Stomach (tissue), 9 donors: ENCODE data around the gene PLA2G4A. TPM values are rescaled to one million over a fixed set of nuclear protein-coding genes. Genes with fewer than 3 reads are reported as not detected.

Source experiments
- DNase-seq, 2 donors: peaks; one replicate each; pipeline versions ENCODE4 v3.0.0 to v3.0.0-alpha.2; 2013 to 2019
- H3K27ac ChIP-seq, 5 donors: fragments of 200-600 bp in 4 of 5; sonication (generic) in 4 of 5; one replicate each; pipeline ENCODE4 v1.5.1; 2013 to 2019; ENCODE audit warnings: mild to moderate bottlenecking in 1 of 5, moderate library complexity in 1 of 5
- H3K27me3 ChIP-seq, 3 donors: fragments of 200-600 bp; sonication (generic); one replicate each; pipeline ENCODE4 v1.5.1; 2017 to 2019; ENCODE audit warnings: mixed run types in 1 of 3
- H3K36me3 ChIP-seq, 4 donors: fragments of 200-600 bp; sonication (generic); 1 replicate in 3 of 4; 2 replicates in 1 of 4; pipeline ENCODE4 v1.5.1; 2016 to 2019
- H3K4me1 ChIP-seq, 4 donors: fragments of 200-600 bp; sonication (generic); one replicate each; pipeline ENCODE4 v1.5.1; 2016 to 2019
- H3K4me3 ChIP-seq, 4 donors: fragments of 200-600 bp; sonication (generic) in 3 of 4; one replicate each; pipeline ENCODE4 v1.5.1; 2016 to 2019; ENCODE audit warnings: mild to moderate bottlenecking in 1 of 4
- H3K9me3 ChIP-seq, 4 donors: fragments of 200-600 bp; sonication (generic); one replicate each; pipeline ENCODE4 v1.5.1; 2016 to 2019
- EP300 ChIP-seq: sonication (generic); formaldehyde crosslinking; IDR thresholded peaks from one replicate; pipeline ENCODE4 v1.6.1; 2017; ENCODE audit warnings: antibody characterized with exemption
- POLR2A ChIP-seq, 4 donors: fragments of 450-650 bp; IDR thresholded peaks; one replicate each; pipeline ENCODE4 v1.6.1; 2016; ENCODE audit warnings: antibody characterized with exemption in 4 of 4, control low read depth in 2 of 4, mild to moderate bottlenecking in 1 of 4, moderate library complexity in 1 of 4
- POLR2AphosphoS5 ChIP-seq, 3 donors: sonication (generic); formaldehyde crosslinking; IDR thresholded peaks; one replicate each; pipeline ENCODE4 v1.6.1; 2016; ENCODE audit warnings: antibody characterized with exemption in 3 of 3
- WGBS, 5 donors: extraction: QIAGEN DNeasy Blood & Tissue Kit in 3 of 5; methylation state at CpG; one replicate each; pipeline versions ENCODE4 v1.1.5 to v1.1.7; 2013 to 2018; 5-methylcytosine and 5-hydroxymethylcytosine counted together
- intact Hi-C: fragments of 100-400 bp; cut with DNase I; formaldehyde crosslinking; loops from one replicate; pipeline ENCODE4 v1.15.1; 2023; ENCODE audit warnings: low total_unique reads
- polyA plus RNA-seq, 3 donors: library from polyadenylated mRNA; stranded (reverse); fragments of 200-250 nt; gene quantifications; one replicate each; pipeline ENCODE4 v1.2.3, GENCODE V29; 2013
- total RNA-seq, 5 donors: library from RNA; depleted of rRNA; stranded (reverse); fragments of >200 nt; gene quantifications; one replicate each; pipeline versions ENCODE4 v1.1.0 to v1.2.3, GENCODE V29; 2014 to 2016
- TF ChIP-seq, protein P1 (sequence below), 7 experiments: fragments of 450-650 bp in 4 of 7; fragments of 200-600 bp in 3 of 7; sonication (generic) in 3 of 7; IDR thresholded peaks; one replicate each; pipeline ENCODE4 v1.5.1; 2016 to 2019; ENCODE audit warnings: antibody characterized with exemption in 7 of 7, control low read depth in 2 of 7, mild to moderate bottlenecking in 1 of 7
- donor health status: healthy with polysubstance abuse.
- donor health status: Bipolar disorder and iron deficiency.
- donor health status: healthy.

The PLA2G4A gene
- total and polyA plus RNA-seq, 8 donors = 2.2 to 17.8 (median 6.8) TPM

DNA sequence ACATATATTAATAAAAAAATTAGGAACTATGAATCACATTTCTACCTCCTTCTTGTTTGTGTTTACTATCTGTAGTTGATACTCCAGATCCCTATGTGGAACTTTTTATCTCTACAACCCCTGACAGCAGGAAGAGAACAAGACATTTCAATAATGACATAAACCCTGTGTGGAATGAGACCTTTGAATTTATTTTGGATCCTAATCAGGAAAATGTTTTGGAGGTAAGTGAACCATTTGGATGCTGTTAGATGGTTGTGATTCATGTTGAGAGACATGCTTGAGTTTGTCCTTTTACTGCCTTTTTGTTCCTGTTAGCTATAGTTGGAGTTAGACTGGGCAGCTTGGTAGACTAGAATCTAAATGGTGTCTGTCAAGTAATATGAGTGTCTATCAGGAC lies 64.2 kb downstream of the PLA2G4A start:
- no peaks in the 10 kb centered on the region for H3K9me3 ChIP-seq
- no peak for DNase-seq
- no peak for TF ChIP-seq EP300
- TF ChIP-seq, protein P1, sequence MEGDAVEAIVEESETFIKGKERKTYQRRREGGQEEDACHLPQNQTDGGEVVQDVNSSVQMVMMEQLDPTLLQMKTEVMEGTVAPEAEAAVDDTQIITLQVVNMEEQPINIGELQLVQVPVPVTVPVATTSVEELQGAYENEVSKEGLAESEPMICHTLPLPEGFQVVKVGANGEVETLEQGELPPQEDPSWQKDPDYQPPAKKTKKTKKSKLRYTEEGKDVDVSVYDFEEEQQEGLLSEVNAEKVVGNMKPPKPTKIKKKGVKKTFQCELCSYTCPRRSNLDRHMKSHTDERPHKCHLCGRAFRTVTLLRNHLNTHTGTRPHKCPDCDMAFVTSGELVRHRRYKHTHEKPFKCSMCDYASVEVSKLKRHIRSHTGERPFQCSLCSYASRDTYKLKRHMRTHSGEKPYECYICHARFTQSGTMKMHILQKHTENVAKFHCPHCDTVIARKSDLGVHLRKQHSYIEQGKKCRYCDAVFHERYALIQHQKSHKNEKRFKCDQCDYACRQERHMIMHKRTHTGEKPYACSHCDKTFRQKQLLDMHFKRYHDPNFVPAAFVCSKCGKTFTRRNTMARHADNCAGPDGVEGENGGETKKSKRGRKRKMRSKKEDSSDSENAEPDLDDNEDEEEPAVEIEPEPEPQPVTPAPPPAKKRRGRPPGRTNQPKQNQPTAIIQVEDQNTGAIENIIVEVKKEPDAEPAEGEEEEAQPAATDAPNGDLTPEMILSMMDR (IDR thresholded peaks at IDR 0.05) = no peak
- TF ChIP-seq POLR2AphosphoS5 (IDR thresholded peaks at IDR 0.05) = no peak
- TF ChIP-seq POLR2A (IDR thresholded peaks at IDR 0.05) = no peak
- no peaks in the 10 kb centered on the region for H3K36me3 ChIP-seq
- intact Hi-C loops = no loop called here
- no peak overlapping the region for H3K4me3 ChIP-seq
- peaks cover 0 to 10% (median 4%) of the 10 kb centered on the region in 4 donors for H3K4me1 ChIP-seq
- no peaks in the 10 kb centered on the region for H3K27me3 ChIP-seq
- H3K27ac ChIP-seq = no peak overlapping the region

DNA sequence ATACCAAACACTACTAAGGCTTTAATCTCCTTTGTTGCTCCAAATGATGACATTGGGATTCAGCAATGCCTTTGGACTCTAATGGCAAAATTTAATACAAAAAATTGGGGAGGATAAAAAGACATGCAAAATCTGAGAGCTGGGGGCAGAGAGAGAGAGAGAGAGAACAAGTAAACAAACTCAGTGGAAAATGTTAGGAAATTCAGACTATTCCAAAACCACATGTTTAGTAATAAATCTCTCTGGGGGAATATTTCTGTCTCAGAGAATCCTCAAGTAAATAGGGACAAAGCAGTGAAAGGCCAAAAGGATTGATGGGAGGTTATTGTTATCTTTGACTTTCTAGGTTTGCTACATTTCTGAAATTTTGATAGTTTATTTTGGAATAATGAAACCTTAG lies 65.7 kb downstream of the PLA2G4A start:
- no peak overlapping the region for H3K27ac ChIP-seq
- intact Hi-C loops = no loop called here
- no peak overlapping the region for H3K4me3 ChIP-seq
- H3K27me3 ChIP-seq = no peaks in the 10 kb centered on the region
- no peaks in the 10 kb centered on the region for H3K9me3 ChIP-seq
- DNase-seq = no peak
- H3K36me3 ChIP-seq = no peaks in the 10 kb centered on the region
- peaks cover 0 to 10% (median 4%) of the 10 kb centered on the region in 4 donors for H3K4me1 ChIP-seq
- TF ChIP-seq POLR2A (IDR thresholded peaks at IDR 0.05) = no peak
- TF ChIP-seq, protein P1 (IDR thresholded peaks at IDR 0.05) = no peak

DNA sequence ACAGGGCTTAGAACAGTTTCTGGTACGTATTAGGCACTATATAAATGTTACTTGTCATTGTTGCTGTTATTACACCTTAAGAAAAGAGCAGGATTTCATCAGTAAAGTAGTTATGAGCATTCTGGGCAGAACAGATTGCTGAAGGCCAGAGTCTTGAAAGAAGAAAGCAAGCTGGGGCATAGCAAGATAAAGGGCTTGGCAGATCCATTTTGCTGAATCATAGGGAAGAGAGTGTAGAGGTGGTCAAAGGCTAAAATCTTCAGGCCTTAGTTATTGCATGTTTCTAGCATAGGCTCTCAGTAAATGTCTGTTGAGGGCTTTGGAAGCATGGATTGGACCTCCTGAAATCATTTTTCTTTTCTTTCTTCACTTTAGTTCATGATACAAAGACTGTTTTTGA lies 67.5 kb downstream of the PLA2G4A start:
- WGBS, 5 donors = 78 to 91% (median 85%) methylated on average over 1 of the region's 1 CpG
- Histone ChIP-seq H3K4me3 (no peak overlapping the region), H3K9me3 (no peaks in the 10 kb centered on the region), H3K27me3 (no peaks in the 10 kb centered on the region), H3K4me1 (peaks cover 0 to 10% (median 4%) of the 10 kb centered on the region in 4 donors), H3K27ac (peak overlapping the region in 3 of 5 donors; percentile 38 to 45 (median 43)), H3K36me3 (no peaks in the 10 kb centered on the region)
- no peak for DNase-seq
- no peak for TF ChIP-seq POLR2AphosphoS5 (IDR thresholded peaks at IDR 0.05)
- TF ChIP-seq, protein P1 (IDR thresholded peaks at IDR 0.05) = no peak
- TF ChIP-seq POLR2A (IDR thresholded peaks at IDR 0.05) = no peak
- no peak for TF ChIP-seq EP300
- intact Hi-C loops = no loop called here

DNA sequence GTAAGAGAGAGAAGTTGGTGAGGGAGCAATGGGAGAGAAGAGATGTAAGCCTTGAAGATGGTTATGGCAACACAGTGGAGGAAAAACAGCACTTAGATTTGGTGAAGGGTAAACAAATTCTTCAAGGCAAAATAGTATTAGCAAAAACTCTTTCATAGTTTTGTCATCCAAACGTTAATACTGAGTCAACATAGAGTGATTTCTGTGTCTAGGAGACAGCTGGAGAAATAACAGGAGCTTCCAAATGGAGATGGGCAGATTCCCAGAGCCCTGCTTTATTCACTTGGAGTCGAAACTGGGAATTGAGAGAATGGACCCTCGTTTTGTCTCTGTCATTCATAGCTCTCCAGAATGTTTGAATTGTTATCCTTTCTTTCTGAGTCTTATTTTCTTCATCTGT lies 68.3 kb downstream of the PLA2G4A start:
- no peak for DNase-seq
- Histone ChIP-seq H3K9me3 (no peaks in the 10 kb centered on the region), H3K27me3 (no peaks in the 10 kb centered on the region), H3K36me3 (no peaks in the 10 kb centered on the region), H3K4me1 (peaks cover 0 to 10% (median 4%) of the 10 kb centered on the region in 4 donors), H3K4me3 (no peak overlapping the region), H3K27ac (peak overlapping the region in 3 of 5 donors; percentile 38 to 45 (median 43))
- TF ChIP-seq EP300 = no peak
- TF ChIP-seq POLR2AphosphoS5 (IDR thresholded peaks at IDR 0.05) = no peak
- no peak for TF ChIP-seq POLR2A (IDR thresholded peaks at IDR 0.05)
- TF ChIP-seq, protein P1 (IDR thresholded peaks at IDR 0.05) = no peak
- intact Hi-C loops = no loop called here
- 56 to 69% (median 60%) methylated on average over 3 of the region's 3 CpGs for WGBS, 5 donors
